ENCODE results near the gene ITGB1. TPM values are rescaled to one million over a fixed set of nuclear protein-coding genes. Genes with fewer than 3 reads are reported as not detected.

Gene ITGB1
- total and polyA plus RNA-seq, 10 of the 15 experiments (the other 5 are each of a cell fraction or from before 2014, with no cell fraction given), result 2.8 to 20.7 (median 10.4) TPM

DNA sequence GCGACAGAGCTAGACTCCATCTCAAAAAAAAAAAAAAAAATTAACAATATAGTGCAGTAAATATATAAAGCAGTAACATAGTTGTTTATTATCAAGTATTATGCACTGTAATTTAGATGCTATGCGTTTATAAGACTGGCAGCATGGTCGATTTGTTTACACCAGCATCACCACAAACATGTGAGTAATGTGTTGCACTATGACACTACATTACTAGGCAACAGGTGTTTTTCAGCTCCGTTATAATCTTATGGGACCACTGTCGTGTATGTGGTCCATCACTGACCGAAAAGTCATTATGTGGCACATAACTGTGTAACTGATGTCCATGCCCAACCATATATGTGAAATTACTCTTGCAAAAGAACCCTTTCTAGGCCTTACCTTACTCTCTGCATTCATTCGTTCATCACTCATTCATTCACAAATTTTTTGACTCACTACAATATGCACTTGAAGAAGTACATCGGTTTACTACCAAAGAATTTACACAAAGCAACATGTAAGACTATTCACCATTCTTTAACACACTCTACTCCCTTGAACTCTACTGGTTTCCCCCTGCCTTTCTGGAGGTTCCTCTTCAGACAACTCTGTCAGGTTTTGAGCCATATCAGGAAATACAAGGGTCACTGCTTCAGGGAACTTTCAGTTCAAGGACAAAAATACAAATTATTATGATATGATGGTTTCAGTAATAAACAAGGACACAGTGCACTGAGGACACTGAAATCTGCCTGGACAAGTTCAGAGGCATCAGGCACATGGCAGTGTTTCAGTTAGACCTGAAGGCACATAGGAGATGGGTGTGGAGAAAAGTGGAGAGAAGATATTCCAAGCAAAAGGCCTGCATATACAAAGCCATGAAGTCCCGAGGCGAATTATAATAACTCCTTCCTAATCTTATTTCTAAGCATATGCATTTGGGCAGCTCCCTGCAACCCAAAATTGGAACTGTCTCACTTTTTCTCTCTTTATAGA, 17.4 kb downstream of the ITGB1 start (continued):
- TF ChIP-seq RUNX3 (IDR thresholded peaks at IDR 0.05; ENCODE audit: low read length), result peak; percentile 17; the same call in 1 of the 2 replicates

DNA sequence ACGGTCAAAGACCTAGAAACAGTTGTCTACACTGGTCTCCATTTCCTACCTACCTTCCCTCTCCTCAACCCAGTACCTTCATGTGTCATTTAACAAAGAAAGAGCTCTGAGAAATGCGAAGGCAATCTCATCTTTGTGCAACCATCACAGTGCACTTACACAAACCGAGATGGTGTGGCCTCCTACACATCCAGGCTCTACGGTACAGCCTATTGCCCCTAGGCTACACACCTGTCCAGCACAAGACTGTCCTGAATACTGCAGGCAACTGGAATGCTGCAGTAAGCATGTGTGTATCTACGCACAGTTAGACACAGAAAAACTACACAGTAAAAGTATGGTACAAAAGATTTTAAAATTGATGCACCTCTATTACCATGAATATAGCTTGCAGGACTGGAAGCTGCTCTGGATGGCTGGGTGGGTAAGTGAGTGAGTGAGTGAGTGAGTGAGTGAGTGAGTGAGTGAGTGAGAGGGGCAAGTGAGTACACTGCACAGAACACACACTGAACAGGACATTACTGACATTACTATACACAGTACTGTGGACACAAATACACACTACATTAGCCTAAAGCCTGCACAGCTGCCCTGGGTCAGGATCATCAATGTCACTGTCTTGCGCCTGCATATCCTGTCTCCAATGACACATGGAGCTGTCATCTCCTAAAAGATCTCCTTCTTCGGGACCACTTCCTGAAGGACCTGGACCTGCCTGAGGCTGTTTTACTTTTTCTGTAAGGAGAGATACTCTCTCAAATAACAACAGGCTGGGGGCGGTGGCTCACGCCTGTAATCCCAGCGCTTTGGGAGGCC, 18.5 kb downstream of the ITGB1 start:
- CTCF ChIA-PET, result interaction anchor here (0.5 to 1.3 kb wide), 4 partner anchors 12 to 117 kb away, joined by 3 to 4 read pairs (median 3); no protein-coding TSS in a partner anchor
- no peaks in the 10 kb centered on the region for H4K20me1 ChIP-seq (ENCODE audit: control insufficient read depth, insufficient read depth)

More for the DNA sequence above, 18.5 kb downstream of the ITGB1 start:
- H3K36me3 ChIP-seq (ENCODE audit: control insufficient read depth in 2 of 2, insufficient read depth in 2 of 2, low read length in 1 of 2), result no peaks in the 10 kb centered on the region; a peak in 2 of 4 replicates
- BruUV-seq (replicated peaks), result no TSS peak
- no peaks in the 10 kb centered on the region for H3K27me3 ChIP-seq (replicated peaks in 1 of 2; ENCODE audit: control insufficient read depth in 2 of 2, insufficient read depth in 2 of 2, low read length in 1 of 2)
- TF ChIP-seq TBL1XR1 (IDR thresholded peaks at IDR 0.05; ENCODE audit: low read depth, low read length) (no peak), POU2F2 (IDR thresholded peaks at IDR 0.05; ENCODE audit: borderline replicate concordance, low read depth, low read length) (no peak), STAT3 (IDR thresholded peaks at IDR 0.05; ENCODE audit: low read depth, low read length) (no peak), RAD21 (IDR thresholded peaks at IDR 0.05; ENCODE audit: insufficient read depth, low read depth, low read length) (no peak), DPF2 (IDR thresholded peaks at IDR 0.05) (no peak), BMI1 (IDR thresholded peaks at IDR 0.05; ENCODE audit: borderline replicate concordance) (no peak), CHD1 (IDR thresholded peaks at IDR 0.05; ENCODE audit: low read depth, low read length) (no peak), SMARCA5 (IDR thresholded peaks at IDR 0.05) (no peak), NRF1 (conservative IDR thresholded peaks at IDR 0.05; ENCODE audit: low read depth, low read length) (no peak)
- TF ChIP-seq, protein P1, sequence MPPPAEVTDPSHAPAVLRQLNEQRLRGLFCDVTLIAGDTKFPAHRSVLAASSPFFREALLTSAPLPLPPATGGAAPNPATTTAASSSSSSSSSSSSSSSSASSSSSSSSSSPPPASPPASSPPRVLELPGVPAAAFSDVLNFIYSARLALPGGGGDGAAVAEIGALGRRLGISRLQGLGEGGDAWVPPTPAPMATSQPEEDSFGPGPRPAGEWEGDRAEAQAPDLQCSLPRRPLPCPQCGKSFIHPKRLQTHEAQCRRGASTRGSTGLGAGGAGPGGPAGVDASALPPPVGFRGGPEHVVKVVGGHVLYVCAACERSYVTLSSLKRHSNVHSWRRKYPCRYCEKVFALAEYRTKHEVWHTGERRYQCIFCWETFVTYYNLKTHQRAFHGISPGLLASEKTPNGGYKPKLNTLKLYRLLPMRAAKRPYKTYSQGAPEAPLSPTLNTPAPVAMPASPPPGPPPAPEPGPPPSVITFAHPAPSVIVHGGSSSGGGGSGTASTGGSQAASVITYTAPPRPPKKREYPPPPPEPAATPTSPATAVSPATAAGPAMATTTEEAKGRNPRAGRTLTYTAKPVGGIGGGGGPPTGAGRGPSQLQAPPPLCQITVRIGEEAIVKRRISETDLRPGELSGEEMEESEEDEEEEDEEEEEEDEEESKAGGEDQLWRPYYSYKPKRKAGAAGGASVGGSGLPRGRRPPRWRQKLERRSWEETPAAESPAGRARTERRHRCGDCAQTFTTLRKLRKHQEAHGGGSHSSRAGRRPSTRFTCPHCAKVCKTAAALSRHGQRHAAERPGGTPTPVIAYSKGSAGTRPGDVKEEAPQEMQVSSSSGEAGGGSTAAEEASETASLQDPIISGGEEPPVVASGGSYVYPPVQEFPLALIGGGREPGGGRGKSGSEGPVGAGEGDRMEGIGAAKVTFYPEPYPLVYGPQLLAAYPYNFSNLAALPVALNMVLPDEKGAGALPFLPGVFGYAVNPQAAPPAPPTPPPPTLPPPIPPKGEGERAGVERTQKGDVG (CRISPR knock-in tag; IDR thresholded peaks at IDR 0.05), result no peak
- TF ChIP-seq, protein P2, sequence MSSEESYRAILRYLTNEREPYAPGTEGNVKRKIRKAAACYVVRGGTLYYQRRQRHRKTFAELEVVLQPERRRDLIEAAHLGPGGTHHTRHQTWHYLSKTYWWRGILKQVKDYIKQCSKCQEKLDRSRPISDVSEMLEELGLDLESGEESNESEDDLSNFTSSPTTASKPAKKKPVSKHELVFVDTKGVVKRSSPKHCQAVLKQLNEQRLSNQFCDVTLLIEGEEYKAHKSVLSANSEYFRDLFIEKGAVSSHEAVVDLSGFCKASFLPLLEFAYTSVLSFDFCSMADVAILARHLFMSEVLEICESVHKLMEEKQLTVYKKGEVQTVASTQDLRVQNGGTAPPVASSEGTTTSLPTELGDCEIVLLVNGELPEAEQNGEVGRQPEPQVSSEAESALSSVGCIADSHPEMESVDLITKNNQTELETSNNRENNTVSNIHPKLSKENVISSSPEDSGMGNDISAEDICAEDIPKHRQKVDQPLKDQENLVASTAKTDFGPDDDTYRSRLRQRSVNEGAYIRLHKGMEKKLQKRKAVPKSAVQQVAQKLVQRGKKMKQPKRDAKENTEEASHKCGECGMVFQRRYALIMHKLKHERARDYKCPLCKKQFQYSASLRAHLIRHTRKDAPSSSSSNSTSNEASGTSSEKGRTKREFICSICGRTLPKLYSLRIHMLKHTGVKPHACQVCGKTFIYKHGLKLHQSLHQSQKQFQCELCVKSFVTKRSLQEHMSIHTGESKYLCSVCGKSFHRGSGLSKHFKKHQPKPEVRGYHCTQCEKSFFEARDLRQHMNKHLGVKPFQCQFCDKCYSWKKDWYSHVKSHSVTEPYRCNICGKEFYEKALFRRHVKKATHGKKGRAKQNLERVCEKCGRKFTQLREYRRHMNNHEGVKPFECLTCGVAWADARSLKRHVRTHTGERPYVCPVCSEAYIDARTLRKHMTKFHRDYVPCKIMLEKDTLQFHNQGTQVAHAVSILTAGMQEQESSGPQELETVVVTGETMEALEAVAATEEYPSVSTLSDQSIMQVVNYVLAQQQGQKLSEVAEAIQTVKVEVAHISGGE (CRISPR knock-in tag; IDR thresholded peaks at IDR 0.05), result no peak
- no peak overlapping the region for H2AFZ ChIP-seq (ENCODE audit: control insufficient read depth, low read depth, low read length)
- H3K4me3 ChIP-seq, result no peak overlapping the region
- ChIA-PET RAD21 (ENCODE audit: unreplicated experiment) (interaction anchor here (0.7 kb wide), 1 partner anchor 571 kb away, joined by 3 read pairs; no protein-coding TSS in a partner anchor), SMC1A (ENCODE audit: uncharacterized antibody, unreplicated experiment) (no interaction called here), POLR2A (no interaction called here)
- H3K9me3 ChIP-seq (replicated peaks; ENCODE audit: control insufficient read depth, insufficient read depth, low read length), result no peaks in the 10 kb centered on the region; the same call in 2 of the 3 replicates
- DNase-seq (ENCODE audit: low read depth, low spot score), result no peak
- in situ Hi-C loops (cut with MboI), result no loop called here
- H3K27ac ChIP-seq (ENCODE audit: control insufficient read depth, insufficient read depth), result no peak overlapping the region; the same call in 1 of the 2 replicates
- H3K4me1 ChIP-seq (ENCODE audit: control insufficient read depth, insufficient read depth, low read length), result peaks cover 39% of the 10 kb centered on the region
- FAIRE-seq, result no peak
- intact Hi-C loops (cut with micrococcal nuclease; ENCODE audit: unreplicated experiment), result no loop called here
- H3K9ac ChIP-seq (ENCODE audit: control insufficient read depth, insufficient read depth, low read length), result no peak overlapping the region
- WGBS (ENCODE audit: insufficient coverage, insufficient replicate concordance, low lambda C conversion rate, missing lambda C conversion rate), result 78% methylated on average over 10 of the region's 10 CpGs
- ATAC-seq, result no peak
- H3K79me2 ChIP-seq (ENCODE audit: control insufficient read depth, insufficient read depth, low read length), result peaks cover 34% of the 10 kb centered on the region
- 0 out of 2 replicates have a peak overlapping the region, but pooled peaks have one; percentile 64 for H3K4me2 ChIP-seq (ENCODE audit: control insufficient read depth, insufficient read depth)
